DOHH2 (cell line): ENCODE data around the gene GPHN.

Experiments
- H3F3A ChIP-seq: fragments of 200-600 bp; sonication (generic), shearing (Covaris generic); 2 replicates; pipeline ENCODE4 v1.6.0; 2016; ENCODE audit warnings: antibody characterized with exemption, mild to moderate bottlenecking; ENCODE audit not compliant: control insufficient read depth, insufficient read depth
- H3K27ac ChIP-seq: fragments of 200-600 bp; sonication (generic); 2 replicates; pipeline ENCODE4 v1.5.1; 2014; ENCODE audit warnings: low read depth, mild to moderate bottlenecking, low read length, moderate library complexity
- H3K27me3 ChIP-seq: fragments of 200-600 bp; sonication (generic); 2 replicates; pipeline ENCODE4 v1.6.1; 2014; ENCODE audit warnings: mild to moderate bottlenecking, low read length, mixed read lengths; ENCODE audit not compliant: control insufficient read depth
- H3K36me3 ChIP-seq: fragments of 200-600 bp; sonication (generic); 2 replicates; pipeline ENCODE4 v1.6.1; 2014; ENCODE audit warnings: mild to moderate bottlenecking, low read length, moderate library complexity, mixed read lengths; ENCODE audit not compliant: control insufficient read depth
- H3K4me1 ChIP-seq: fragments of 200-600 bp; sonication (generic); 2 replicates; pipeline ENCODE4 v1.6.1; 2014; ENCODE audit warnings: mild to moderate bottlenecking, low read length, mixed read lengths; ENCODE audit not compliant: control insufficient read depth
- H3K4me2 ChIP-seq: fragments of 200-600 bp; sonication (generic); 2 replicates; pipeline ENCODE4 v1.6.0; 2014; ENCODE audit warnings: mild to moderate bottlenecking, low read length, moderate library complexity
- H3K4me3 ChIP-seq: fragments of 200-600 bp; sonication (generic); 2 replicates; pipeline ENCODE4 v1.5.1; 2014; ENCODE audit warnings: mild to moderate bottlenecking, low read length, mixed read lengths
- H3K79me2 ChIP-seq: fragments of 200-600 bp; sonication (generic); 2 replicates; pipeline ENCODE4 v1.6.1; 2014; ENCODE audit warnings: mild to moderate bottlenecking, low read length, mixed read lengths; ENCODE audit not compliant: control insufficient read depth
- H3K9me2 ChIP-seq: fragments of 200-600 bp; sonication (generic); replicated peaks from 2 replicates; pipeline ENCODE4 v1.6.1; 2014; ENCODE audit warnings: mild to moderate bottlenecking, low read length, mixed read lengths; ENCODE audit not compliant: control insufficient read depth
- H3K9me3 ChIP-seq: fragments of 200-600 bp; sonication (generic); 2 replicates; pipeline ENCODE4 v1.6.1; 2014; ENCODE audit warnings: antibody characterized with exemption, low read length, mixed read lengths; ENCODE audit not compliant: control insufficient read depth, insufficient read depth
- H4K20me1 ChIP-seq: fragments of 200-600 bp; sonication (generic); 2 replicates; pipeline ENCODE4 v1.6.0; 2014; ENCODE audit warnings: low read depth, mild to moderate bottlenecking, antibody characterized with exemption, low read length, moderate library complexity; ENCODE audit not compliant: control insufficient read depth, insufficient read depth
- CTCF ChIP-seq: fragments of 200-600 bp; sonication (generic); IDR thresholded peaks from one replicate; pipeline ENCODE4 v1.5.1; 2014; ENCODE audit warnings: antibody characterized with exemption, mild to moderate bottlenecking, low read depth, low read length; ENCODE audit not compliant: poor library complexity, severe bottlenecking
- EZH2phosphoT487 ChIP-seq: fragments of 200-600 bp; sonication (generic); IDR thresholded peaks from 2 replicates; pipeline ENCODE4 v1.6.1; 2017; ENCODE audit warnings: borderline replicate concordance, mild to moderate bottlenecking, antibody characterized with exemption, low read length, moderate library complexity, mixed read lengths

The GPHN gene

GRCh38 chr14:67071506-67071905, 563.6 kb downstream of the GPHN start:
- Histone ChIP-seq H3K4me2 (no peak overlapping the region), H4K20me1 (no peaks in the 10 kb centered on the region), H3K36me3 (no peaks in the 10 kb centered on the region), H3K79me2 (no peaks in the 10 kb centered on the region), H3K9me2 (no peaks in the 10 kb centered on the region), H3K4me1 (no peaks in the 10 kb centered on the region), H3K9me3 (no peaks in the 10 kb centered on the region), H3K27ac (no peak overlapping the region), H3F3A (no peaks in the 10 kb centered on the region), H3K4me3 (no peak overlapping the region), H3K27me3 (no peaks in the 10 kb centered on the region)
- no peak for TF ChIP-seq CTCF
- no peak for TF ChIP-seq EZH2phosphoT487

- H3K4me2 ChIP-seq: no peak overlapping the region
- H3K4me1 ChIP-seq: peaks cover 6% of the 10 kb centered on the region
- TF ChIP-seq CTCF (no peak), EZH2phosphoT487 (no peak)
- no peaks in the 10 kb centered on the region for H3K9me2 ChIP-seq
- H3K27ac ChIP-seq: no peak overlapping the region
- no peaks in the 10 kb centered on the region for H4K20me1 ChIP-seq
- no peaks in the 10 kb centered on the region for H3K79me2 ChIP-seq
- no peak overlapping the region for H3K4me3 ChIP-seq
- H3K27me3 ChIP-seq: no peaks in the 10 kb centered on the region
- no peaks in the 10 kb centered on the region for H3K36me3 ChIP-seq
- H3F3A ChIP-seq: no peaks in the 10 kb centered on the region
- H3K9me3 ChIP-seq: no peaks in the 10 kb centered on the region
Observed at GRCh38 chr14:67077921-67078320, 570.0 kb downstream of the GPHN start.

GRCh38 chr14:67079846-67080245, 571.9 kb downstream of the GPHN start:
- Histone ChIP-seq H3K9me3 (no peaks in the 10 kb centered on the region), H3K36me3 (no peaks in the 10 kb centered on the region), H3K9me2 (no peaks in the 10 kb centered on the region), H3K4me2 (no peak overlapping the region), H3K27ac (no peak overlapping the region), H3K4me1 (peaks cover 6% of the 10 kb centered on the region), H4K20me1 (no peaks in the 10 kb centered on the region), H3K27me3 (no peaks in the 10 kb centered on the region), H3F3A (no peaks in the 10 kb centered on the region), H3K4me3 (no peak overlapping the region), H3K79me2 (no peaks in the 10 kb centered on the region)
- no peak for TF ChIP-seq CTCF
- TF ChIP-seq EZH2phosphoT487: no peak

GRCh38 chr14:67108230-67108629, 600.3 kb downstream of the GPHN start:
- H3K27ac ChIP-seq: no peak overlapping the region
- no peak overlapping the region for H3K4me3 ChIP-seq
- H3F3A ChIP-seq: no peaks in the 10 kb centered on the region
- no peaks in the 10 kb centered on the region for H3K79me2 ChIP-seq
- no peak for TF ChIP-seq EZH2phosphoT487
- TF ChIP-seq CTCF: no peak
- H3K9me2 ChIP-seq: no peaks in the 10 kb centered on the region; the same call in 1 of the 2 replicates
- no peaks in the 10 kb centered on the region for H3K36me3 ChIP-seq
- no peaks in the 10 kb centered on the region for H3K27me3 ChIP-seq
- H3K9me3 ChIP-seq: no peaks in the 10 kb centered on the region
- no peaks in the 10 kb centered on the region for H3K4me1 ChIP-seq
- no peaks in the 10 kb centered on the region for H4K20me1 ChIP-seq
- no peak overlapping the region for H3K4me2 ChIP-seq
